LNCAP (cell line): Measurements from ENCODE around the gene TOPBP1.

Experiments used
- CTCF ChIP-seq: fragments of 450-650 bp; IDR thresholded peaks from 2 replicates; pipeline ENCODE4 v1.5.1; 2017; ENCODE audit warnings: mild to moderate bottlenecking

TOPBP1 gene

GRCh38 chr3:133691273-133692107, 29.7 kb upstream of the TOPBP1 start:
- no peak for TF ChIP-seq CTCF

- no peak for TF ChIP-seq CTCF
These were observed 14.8 kb upstream of the TOPBP1 start for GRCh38 chr3:133676336-133677118.

- TF ChIP-seq CTCF: no peak
These were observed 14.0 kb upstream of the TOPBP1 start for GRCh38 chr3:133675631-133676335.

- TF ChIP-seq CTCF: no peak
These were observed 12.7 kb upstream of the TOPBP1 start for GRCh38 chr3:133674290-133674919.

- no peak for TF ChIP-seq CTCF
These were observed 12.0 kb upstream of the TOPBP1 start for GRCh38 chr3:133673746-133674145.

- no peak for TF ChIP-seq CTCF
These were observed 10.7 kb upstream of the TOPBP1 start for GRCh38 chr3:133672461-133672860.

GRCh38 chr3:133670525-133670995, 8.8 kb upstream of the TOPBP1 start:
- TF ChIP-seq CTCF: no peak
